Astrocyte (in vitro differentiated cells and primary cell): ENCODE measurements around the gene SLC4A8. TPM values are rescaled to one million over a fixed set of nuclear protein-coding genes. Genes with fewer than 3 reads are reported as not detected.

Source experiments
- DNase-seq: peaks from one replicate; pipeline ENCODE4 v3.0.0-alpha.2; 2010; ENCODE audit warnings: low read depth
- FAIRE-seq: peaks from 2 replicates; lab custom pipeline; 2011; peaks lifted over from hg19 to GRCh38; lab: Jason Lieb, UNC
- H2AFZ ChIP-seq: 2 replicates; pipeline ENCODE4 v1.6.0; 2012; ENCODE audit warnings: low read depth, low read length, inconsistent platforms
- H3K27ac ChIP-seq: 2 replicates; pipeline ENCODE4 v1.5.1; 2011; ENCODE audit warnings: low read depth, low read length, inconsistent platforms
- H3K27me3 ChIP-seq: 2 replicates; pipeline ENCODE4 v1.6.0; 2011; ENCODE audit warnings: low read length, inconsistent platforms; ENCODE audit not compliant: insufficient read depth
- H3K36me3 ChIP-seq: 2 replicates; pipeline ENCODE4 v1.5.1; 2011; ENCODE audit warnings: low read length, inconsistent platforms; ENCODE audit not compliant: insufficient read depth
- H3K4me1 ChIP-seq: 2 replicates; pipeline ENCODE4 v1.5.1; 2011; ENCODE audit warnings: low read length, inconsistent platforms; ENCODE audit not compliant: insufficient read depth
- H3K4me2 ChIP-seq: 2 replicates; pipeline ENCODE4 v1.6.0; 2012; ENCODE audit warnings: low read length, inconsistent platforms
- H3K4me3 ChIP-seq: 2 replicates; pipeline ENCODE4 v1.5.1; 2011; ENCODE audit warnings: low read depth, mild to moderate bottlenecking, low read length, inconsistent platforms; ENCODE audit not compliant: insufficient read depth
- H3K79me2 ChIP-seq: 2 replicates; pipeline ENCODE4 v1.6.0; 2012; ENCODE audit warnings: mild to moderate bottlenecking, low read length, inconsistent platforms; ENCODE audit not compliant: insufficient read depth
- H3K9ac ChIP-seq: 2 replicates; pipeline ENCODE4 v1.6.0; 2012; ENCODE audit warnings: mild to moderate bottlenecking, low read length, inconsistent platforms
- H3K9me3 ChIP-seq: 2 replicates; pipeline ENCODE4 v1.5.1; 2012; ENCODE audit warnings: low read depth, mild to moderate bottlenecking, low read length, inconsistent platforms; ENCODE audit not compliant: insufficient read depth
- H4K20me1 ChIP-seq: 2 replicates; pipeline ENCODE4 v1.6.0; 2012; ENCODE audit warnings: low read length, inconsistent platforms; ENCODE audit not compliant: insufficient read depth
- H3K27ac Mint-ChIP-seq: one replicate; pipeline ENCODE4 v1.8.0; 2021; ENCODE audit warnings: mild to moderate bottlenecking, mixed read lengths; ENCODE audit not compliant: unreplicated experiment
- H3K27me3 Mint-ChIP-seq: one replicate; pipeline ENCODE4 v1.8.0; 2021; ENCODE audit warnings: low read depth, mixed read lengths; ENCODE audit not compliant: unreplicated experiment
- H3K36me3 Mint-ChIP-seq: one replicate; pipeline ENCODE4 v1.8.0; 2021; ENCODE audit warnings: low read depth, mixed read lengths; ENCODE audit not compliant: unreplicated experiment
- H3K4me1 Mint-ChIP-seq: one replicate; pipeline ENCODE4 v1.8.0; 2021; ENCODE audit warnings: low read depth, mixed read lengths; ENCODE audit not compliant: unreplicated experiment
- H3K4me3 Mint-ChIP-seq: one replicate; pipeline ENCODE4 v1.8.0; 2021; ENCODE audit warnings: mild to moderate bottlenecking, moderate library complexity, mixed read lengths; ENCODE audit not compliant: unreplicated experiment
- H3K9me3 Mint-ChIP-seq: one replicate; pipeline ENCODE4 v1.8.0; 2021; ENCODE audit warnings: mild to moderate bottlenecking, mixed read lengths; ENCODE audit not compliant: unreplicated experiment
- CTCF ChIP-seq: IDR thresholded peaks from 2 replicates; pipeline ENCODE4 v1.5.1; 2011; ENCODE audit warnings: low read depth, mild to moderate bottlenecking, inconsistent platforms, low read length, moderate library complexity; ENCODE audit not compliant: insufficient read depth
- EZH2 ChIP-seq: IDR thresholded peaks from 2 replicates; pipeline ENCODE4 v1.6.1; 2012; ENCODE audit warnings: mild to moderate bottlenecking, low read length, inconsistent platforms; ENCODE audit not compliant: insufficient read depth
- total RNA-seq: library from RNA; stranded (reverse); gene quantifications from 2 replicates; pipeline ENCODE4 v1.2.1, GENCODE V29; 2021

Gene SLC4A8
- total RNA-seq, 1 donor from 2014 or later, result 5.1 TPM

- Mint-ChIP-seq H3K4me1 (peaks cover 42% of the 10 kb centered on the region), H3K36me3 (no peaks in the 10 kb centered on the region), H3K27me3 (no peaks in the 10 kb centered on the region), H3K4me3 (peak overlapping the region; percentile 87), H3K9me3 (no peaks in the 10 kb centered on the region), H3K27ac (peak overlapping the region; percentile 62)
- peaks cover 48% of the 10 kb centered on the region for H3K4me1 ChIP-seq
- TF ChIP-seq CTCF (no peak), EZH2 (no peak)
- H3K79me2 ChIP-seq, result no peaks in the 10 kb centered on the region
- peak overlapping the region; percentile 78 for H3K9ac ChIP-seq
- no peak for DNase-seq
- H3K4me2 ChIP-seq, result peak overlapping the region; percentile 87
- no peaks in the 10 kb centered on the region for H4K20me1 ChIP-seq
- FAIRE-seq, result no peak
- H3K4me3 ChIP-seq, result no peak overlapping the region
- no peaks in the 10 kb centered on the region for H3K36me3 ChIP-seq
- no peak overlapping the region for H2AFZ ChIP-seq
- no peaks in the 10 kb centered on the region for H3K27me3 ChIP-seq
- H3K9me3 ChIP-seq, result no peaks in the 10 kb centered on the region
- no peak overlapping the region for H3K27ac ChIP-seq
Observed at GRCh38 chr12:51390457-51390856, 34.2 kb upstream of the SLC4A8 start.

- no peak for TF ChIP-seq CTCF
- TF ChIP-seq EZH2, result no peak
- Histone ChIP-seq H3K27ac (no peak overlapping the region), H3K4me1 (peaks cover 48% of the 10 kb centered on the region), H3K4me3 (peak overlapping the region; percentile 59), H3K9ac (peak overlapping the region; percentile 78), H3K9me3 (no peaks in the 10 kb centered on the region), H4K20me1 (no peaks in the 10 kb centered on the region), H3K79me2 (no peaks in the 10 kb centered on the region), H3K4me2 (peak overlapping the region; percentile 87), H3K36me3 (no peaks in the 10 kb centered on the region), H2AFZ (peak overlapping the region; percentile 87), H3K27me3 (no peaks in the 10 kb centered on the region)
- Mint-ChIP-seq H3K4me1 (peaks cover 42% of the 10 kb centered on the region), H3K9me3 (no peaks in the 10 kb centered on the region), H3K27me3 (no peaks in the 10 kb centered on the region), H3K4me3 (peak overlapping the region; percentile 87), H3K36me3 (no peaks in the 10 kb centered on the region), H3K27ac (peak overlapping the region; percentile 62)
- FAIRE-seq (no peak), DNase-seq (no peak)
Observed at GRCh38 chr12:51390891-51391282, 33.7 kb upstream of the SLC4A8 start.

GRCh38 chr12:51391283-51392123 is 33.1 kb upstream of the SLC4A8 start, which contains the start of gene GALNT6:
GALNT6 (minus strand) TSS chr12:51391406; CDS start chr12:51379781, 11,625 bp downstream.
- H3K9ac ChIP-seq, result peak within 1 kb of the TSS; percentile 78
- FAIRE-seq, result no peak
- no peak for DNase-seq
- H2AFZ ChIP-seq, result peak within 1 kb of the TSS; percentile 87
- H4K20me1 ChIP-seq, result no peaks in the 10 kb centered on the region
- no peaks in the 10 kb centered on the region for H3K79me2 ChIP-seq
- TF ChIP-seq EZH2 (no peak), CTCF (no peak)
- H3K4me1 ChIP-seq, result peaks cover 48% of the 10 kb centered on the region
- H3K27ac ChIP-seq, result no peak within 1 kb of the TSS
- Mint-ChIP-seq H3K36me3 (no peaks in the 10 kb centered on the region), H3K4me1 (peaks cover 39% of the 10 kb centered on the region), H3K27me3 (no peaks in the 10 kb centered on the region), H3K27ac (peak within 1 kb of the TSS; percentile 62), H3K4me3 (peak within 1 kb of the TSS; percentile 87), H3K9me3 (no peaks in the 10 kb centered on the region)
- no peaks in the 10 kb centered on the region for H3K36me3 ChIP-seq
- H3K27me3 ChIP-seq, result no peaks in the 10 kb centered on the region
- peak within 1 kb of the TSS; percentile 87 for H3K4me2 ChIP-seq
- no peaks in the 10 kb centered on the region for H3K9me3 ChIP-seq
- peak within 1 kb of the TSS; percentile 59 for H3K4me3 ChIP-seq
